Erythroblast (primary cell): ENCODE data around the gene FCHO1.

Experiments
- DNase-seq, 2 experiments: peaks; one replicate each; lab custom pipeline; 2025; lab: John Stamatoyannopoulos, UW
- GATA1 ChIP-seq: IDR thresholded peaks from 2 replicates; pipeline ENCODE4 v1.6.1; 2011; ENCODE audit warnings: low read depth, mild to moderate bottlenecking, control low read depth, low read length, moderate library complexity
- POLR2A ChIP-seq: IDR thresholded peaks from 2 replicates; pipeline ENCODE4 v1.6.1; 2011; ENCODE audit warnings: mild to moderate bottlenecking, low read length

Gene FCHO1

DNA sequence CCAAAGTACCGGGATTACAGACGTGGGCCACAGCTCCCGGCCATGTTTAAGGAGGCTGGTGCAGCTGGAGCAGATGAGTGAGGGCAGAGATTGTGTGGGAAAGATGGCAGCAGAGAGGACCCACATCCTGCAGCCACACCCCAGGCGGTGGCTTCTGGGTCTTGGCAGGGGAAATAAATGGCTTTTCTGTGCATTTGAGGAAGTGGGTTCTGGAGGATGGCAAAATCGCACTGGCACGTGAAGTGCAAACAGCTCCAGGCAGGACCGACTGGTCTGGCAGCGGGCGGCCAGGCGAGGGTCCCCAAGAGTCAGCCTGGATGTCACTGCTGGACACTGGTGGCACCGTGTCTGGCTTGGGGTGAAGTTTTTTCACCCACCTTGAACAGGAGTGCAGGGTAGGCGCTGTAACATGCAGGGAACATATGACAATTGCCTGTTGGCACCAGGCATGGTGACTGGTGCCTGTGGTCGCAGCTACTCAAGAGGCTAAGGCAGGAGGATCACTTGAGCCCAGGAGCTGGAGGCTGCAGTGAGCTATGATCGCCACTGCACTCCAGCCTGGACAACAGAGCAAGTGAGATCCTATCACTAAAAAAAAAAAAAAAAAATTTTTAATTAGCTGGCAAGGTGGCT is 52.1 kb downstream of the FCHO1 start:
- DNase-seq, result no peak
- TF ChIP-seq POLR2A, result no peak

DNA sequence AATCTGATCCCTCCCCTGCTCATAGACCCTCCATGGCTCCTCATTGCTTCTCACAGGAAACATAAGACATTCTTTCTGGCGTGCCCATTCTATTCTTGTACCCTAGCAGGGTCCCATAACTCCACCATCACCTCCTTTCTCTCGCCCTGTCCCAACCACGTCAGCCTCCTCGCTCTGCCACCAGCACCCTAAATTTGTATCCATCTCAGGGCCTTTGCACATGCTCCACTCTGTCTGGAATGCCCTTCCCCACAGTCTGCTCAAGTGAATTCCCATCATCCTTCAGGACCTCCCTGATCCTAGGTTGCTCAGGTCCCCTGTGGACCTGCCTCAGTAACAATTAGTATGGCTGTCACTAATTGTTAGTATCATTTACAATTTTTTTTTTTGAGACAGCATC is 54.1 kb downstream of the FCHO1 start:
- no peak for DNase-seq
- TF ChIP-seq POLR2A (no peak), GATA1 (no peak)

DNA sequence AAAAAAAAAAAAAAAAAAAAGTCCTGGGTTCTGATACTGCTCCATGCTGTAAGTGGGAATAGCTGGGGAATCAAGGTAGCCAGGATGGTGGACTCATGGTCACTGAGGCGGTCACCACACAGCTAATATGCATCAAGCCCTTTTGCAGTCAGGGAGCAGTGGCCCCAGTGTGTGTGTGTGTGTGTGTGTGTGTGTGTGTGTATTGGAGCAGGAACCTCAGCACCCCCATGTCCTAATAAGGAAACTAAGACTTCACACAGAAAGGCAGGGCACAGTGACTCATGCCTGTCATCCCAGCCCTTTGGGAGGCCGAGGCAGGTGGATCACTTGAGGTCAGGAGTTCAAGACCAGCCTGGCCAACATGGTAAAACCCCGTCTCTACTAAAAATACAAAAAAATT is 55.7 kb downstream of the FCHO1 start:
- no peak for TF ChIP-seq POLR2A
- no peak for DNase-seq

DNA sequence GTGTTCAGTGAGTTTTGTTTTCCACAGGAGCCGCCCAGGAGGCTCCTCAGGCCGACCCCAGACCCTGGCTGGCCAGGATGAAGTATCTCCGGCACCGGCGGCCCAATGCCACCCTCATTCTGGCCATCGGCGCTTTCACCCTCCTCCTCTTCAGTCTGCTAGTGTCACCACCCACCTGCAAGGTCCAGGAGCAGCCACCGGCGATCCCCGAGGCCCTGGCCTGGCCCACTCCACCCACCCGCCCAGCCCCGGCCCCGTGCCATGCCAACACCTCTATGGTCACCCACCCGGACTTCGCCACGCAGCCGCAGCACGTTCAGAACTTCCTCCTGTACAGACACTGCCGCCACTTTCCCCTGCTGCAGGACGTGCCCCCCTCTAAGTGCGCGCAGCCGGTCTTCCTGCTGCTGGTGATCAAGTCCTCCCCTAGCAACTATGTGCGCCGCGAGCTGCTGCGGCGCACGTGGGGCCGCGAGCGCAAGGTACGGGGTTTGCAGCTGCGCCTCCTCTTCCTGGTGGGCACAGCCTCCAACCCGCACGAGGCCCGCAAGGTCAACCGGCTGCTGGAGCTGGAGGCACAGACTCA is 56.5 kb downstream of the FCHO1 start:
- no peak for DNase-seq
- no peak for TF ChIP-seq POLR2A
- no peak for TF ChIP-seq GATA1

DNA sequence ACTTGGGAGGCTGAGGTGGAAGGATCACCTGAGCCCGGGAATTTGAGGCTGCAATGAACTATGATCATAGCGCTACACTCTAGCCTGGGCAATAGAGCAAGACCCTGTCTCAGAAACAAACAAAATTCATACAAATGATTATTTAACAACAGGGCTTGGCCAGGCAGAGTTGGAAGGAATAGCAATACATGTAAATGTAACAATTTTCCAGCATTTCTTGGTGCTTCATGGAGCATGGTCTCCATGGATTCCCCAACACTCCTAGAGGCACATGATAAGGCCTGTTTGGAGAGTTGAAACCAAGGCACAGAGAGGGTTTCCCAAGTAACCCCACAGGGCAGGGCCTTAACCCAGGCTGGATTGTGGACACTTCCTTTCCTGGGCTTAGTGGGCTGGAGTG is 59.8 kb downstream of the FCHO1 start:
- no peak for DNase-seq
- no peak for TF ChIP-seq GATA1
- TF ChIP-seq POLR2A, result no peak

DNA sequence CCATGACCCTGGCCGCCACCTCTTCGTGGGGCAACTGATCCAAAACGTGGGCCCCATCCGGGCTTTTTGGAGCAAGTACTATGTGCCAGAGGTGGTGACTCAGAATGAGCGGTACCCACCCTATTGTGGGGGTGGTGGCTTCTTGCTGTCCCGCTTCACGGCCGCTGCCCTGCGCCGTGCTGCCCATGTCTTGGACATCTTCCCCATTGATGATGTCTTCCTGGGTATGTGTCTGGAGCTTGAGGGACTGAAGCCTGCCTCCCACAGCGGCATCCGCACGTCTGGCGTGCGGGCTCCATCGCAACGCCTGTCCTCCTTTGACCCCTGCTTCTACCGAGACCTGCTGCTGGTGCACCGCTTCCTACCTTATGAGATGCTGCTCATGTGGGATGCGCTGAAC is 60.4 kb downstream of the FCHO1 start:
- DNase-seq, result no peak
- no peak for TF ChIP-seq POLR2A
- TF ChIP-seq GATA1, result no peak

DNA sequence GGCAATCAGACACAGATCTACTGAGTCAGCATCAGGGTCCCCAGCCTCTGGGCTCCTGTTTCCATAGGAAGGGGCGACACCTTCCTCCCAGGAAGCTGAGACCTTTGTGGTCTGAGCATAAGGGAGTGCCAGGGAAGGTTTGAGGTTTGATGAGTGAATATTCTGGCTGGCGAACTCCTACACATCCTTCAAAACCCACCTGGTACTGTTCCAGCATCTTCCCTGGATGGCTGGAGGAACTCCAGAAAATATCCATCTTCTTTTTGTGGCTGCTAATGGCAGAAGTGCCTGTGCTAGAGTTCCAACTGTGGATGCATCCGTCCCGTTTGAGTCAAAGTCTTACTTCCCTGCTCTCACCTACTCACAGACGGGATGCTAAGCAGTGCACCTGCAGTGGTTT is 60.8 kb downstream of the FCHO1 start:
- no peak for DNase-seq
- TF ChIP-seq GATA1 (no peak), POLR2A (no peak)

DNA sequence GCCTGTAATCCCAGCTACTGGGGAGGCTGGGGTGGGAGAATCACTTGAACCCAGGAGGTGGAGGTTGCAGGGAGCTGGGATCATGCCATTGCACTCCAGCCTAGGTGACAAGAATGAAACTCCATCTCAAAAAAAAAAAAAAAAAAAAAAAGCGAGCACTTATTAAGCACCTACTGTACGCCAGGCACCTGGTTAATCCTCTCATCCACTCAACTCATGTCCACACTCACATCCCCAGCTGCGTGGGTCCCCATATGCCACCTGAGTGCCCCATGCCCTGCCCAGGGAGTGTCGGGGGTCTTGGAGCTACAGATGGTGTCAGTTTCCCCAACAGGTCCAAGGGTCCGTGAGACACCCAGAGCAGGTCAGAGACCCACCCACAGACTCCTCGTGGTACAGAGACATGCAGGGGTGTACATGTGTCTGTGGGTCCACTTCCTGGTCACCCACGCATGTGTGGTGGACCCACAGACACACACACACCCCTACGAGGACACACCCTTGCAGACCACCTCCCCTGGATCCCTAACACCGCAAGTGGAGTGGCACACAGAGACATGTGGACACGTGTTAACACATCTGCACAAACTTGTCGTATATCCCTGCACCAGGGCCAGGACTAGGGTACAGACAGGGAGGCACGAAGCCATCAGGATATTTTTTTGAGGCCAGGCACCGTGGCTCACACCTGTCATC is 66.5 kb downstream of the FCHO1 start:
- TF ChIP-seq GATA1, result no peak
- DNase-seq, result no peak

DNA sequence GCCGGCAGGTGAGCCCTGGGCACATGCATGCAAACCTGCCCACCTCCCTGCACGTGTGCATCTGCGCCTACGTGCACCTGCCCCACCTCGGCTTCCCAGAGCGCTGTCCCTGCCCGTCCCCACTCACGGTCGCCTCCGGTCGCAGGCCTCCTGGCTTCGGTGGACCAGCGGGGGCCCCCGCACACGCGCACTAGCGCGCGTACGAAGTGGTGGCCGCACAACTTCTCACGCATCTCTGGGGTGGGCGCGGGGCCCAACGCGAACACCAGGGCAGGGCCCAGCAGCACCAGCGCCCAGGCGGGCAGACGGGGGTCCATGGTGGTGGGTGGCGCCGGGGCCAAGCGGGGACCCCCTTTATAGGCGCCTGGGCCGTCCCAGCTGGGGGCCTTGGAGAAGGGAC is 69.9 kb downstream of the FCHO1 start, which contains the start of gene INSL3:
TSS of gene INSL3 (minus strand) at position 330 of the 400 bp plus-strand sequence. CDS start at position 317, 13 bp downstream.
- no peak for DNase-seq
- TF ChIP-seq GATA1 (no peak), POLR2A (no peak)

DNA sequence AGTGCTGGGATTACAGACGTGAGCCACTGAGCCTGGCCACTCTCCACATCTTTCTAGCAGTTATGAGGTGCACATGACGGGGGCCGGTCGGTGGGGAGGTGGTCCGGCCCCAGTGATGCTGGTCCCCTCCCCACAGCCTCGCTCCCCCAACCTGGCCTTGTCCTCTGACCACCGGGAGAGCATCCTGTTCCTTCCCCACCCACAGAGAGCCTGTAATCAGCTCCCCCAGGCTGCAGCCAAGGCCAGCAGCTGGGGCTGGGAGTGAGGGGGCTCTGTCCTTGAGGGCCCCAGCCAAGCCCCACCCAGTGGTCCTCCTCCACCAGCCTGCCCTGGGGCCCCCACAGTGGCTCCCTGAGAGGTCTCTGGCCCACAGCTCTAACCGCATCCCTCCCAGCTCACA is 73.1 kb downstream of the FCHO1 start:
- TF ChIP-seq POLR2A, result no peak
- TF ChIP-seq GATA1, result no peak
- DNase-seq, result no peak

DNA sequence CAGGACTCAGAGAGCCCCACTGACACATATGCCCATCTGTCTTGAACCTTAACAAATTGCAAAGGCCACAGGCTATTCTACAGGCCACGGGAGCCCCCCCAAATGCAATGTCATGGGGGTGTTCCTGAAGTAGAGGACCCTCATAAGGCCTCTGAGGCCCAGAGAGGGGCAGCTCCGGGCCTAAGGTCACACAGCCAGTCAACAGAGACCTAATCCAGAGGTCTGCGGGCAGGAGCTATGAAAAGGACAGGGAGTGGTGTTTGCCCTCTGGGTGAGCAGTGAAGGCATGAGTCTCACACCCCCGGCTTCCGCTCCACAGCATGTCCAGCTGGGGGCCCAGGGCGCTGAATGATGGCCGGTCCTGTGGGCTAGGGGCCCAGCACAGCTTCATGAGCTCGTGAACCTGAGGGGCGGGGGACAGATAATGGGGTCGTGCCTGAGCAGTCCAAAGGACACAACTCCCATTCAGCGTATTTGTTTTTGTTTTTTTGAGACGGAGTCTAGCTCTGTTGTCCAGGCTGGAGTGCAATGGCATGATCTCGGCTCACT is 75.3 kb downstream of the FCHO1 start:
- TF ChIP-seq POLR2A, result no peak
- no peak for TF ChIP-seq GATA1
- no peak for DNase-seq

DNA sequence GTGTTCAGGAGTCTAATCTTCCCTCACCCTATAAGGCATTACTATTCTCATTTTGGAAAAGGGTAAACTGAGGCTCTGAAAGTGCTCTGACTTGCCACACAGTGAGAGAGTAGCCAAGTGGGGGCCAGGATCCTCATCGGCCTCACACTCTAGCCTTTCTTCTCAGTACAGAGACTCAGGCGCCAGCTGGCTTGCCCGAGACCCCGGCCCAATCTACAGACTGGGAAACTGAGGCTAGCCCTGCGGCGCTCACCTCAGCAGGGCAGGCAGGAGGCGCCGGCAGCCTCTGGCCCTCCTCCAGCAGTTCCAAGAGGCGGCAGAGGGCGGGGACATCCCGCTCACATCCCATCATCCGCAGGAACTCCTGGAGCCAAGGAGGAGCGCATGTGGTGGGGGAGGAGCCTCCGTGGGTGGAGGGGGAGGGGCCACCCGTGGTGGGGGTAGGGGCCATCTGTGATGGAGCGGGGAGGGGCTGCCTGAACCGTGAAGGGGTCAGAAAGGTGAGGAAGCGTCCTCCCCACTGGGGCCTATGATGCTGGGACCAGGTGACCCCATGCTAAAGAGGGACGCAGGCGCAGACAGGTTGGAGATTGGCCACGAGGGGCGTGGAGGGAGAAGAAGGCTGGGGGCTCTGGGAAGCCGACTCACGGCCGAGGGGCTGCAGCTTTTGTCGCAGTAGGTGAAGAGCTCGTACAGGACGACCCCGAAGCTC is 78.7 kb downstream of the FCHO1 start:
- DNase-seq, result no peak
- TF ChIP-seq POLR2A, result no peak
- TF ChIP-seq GATA1, result no peak

DNA sequence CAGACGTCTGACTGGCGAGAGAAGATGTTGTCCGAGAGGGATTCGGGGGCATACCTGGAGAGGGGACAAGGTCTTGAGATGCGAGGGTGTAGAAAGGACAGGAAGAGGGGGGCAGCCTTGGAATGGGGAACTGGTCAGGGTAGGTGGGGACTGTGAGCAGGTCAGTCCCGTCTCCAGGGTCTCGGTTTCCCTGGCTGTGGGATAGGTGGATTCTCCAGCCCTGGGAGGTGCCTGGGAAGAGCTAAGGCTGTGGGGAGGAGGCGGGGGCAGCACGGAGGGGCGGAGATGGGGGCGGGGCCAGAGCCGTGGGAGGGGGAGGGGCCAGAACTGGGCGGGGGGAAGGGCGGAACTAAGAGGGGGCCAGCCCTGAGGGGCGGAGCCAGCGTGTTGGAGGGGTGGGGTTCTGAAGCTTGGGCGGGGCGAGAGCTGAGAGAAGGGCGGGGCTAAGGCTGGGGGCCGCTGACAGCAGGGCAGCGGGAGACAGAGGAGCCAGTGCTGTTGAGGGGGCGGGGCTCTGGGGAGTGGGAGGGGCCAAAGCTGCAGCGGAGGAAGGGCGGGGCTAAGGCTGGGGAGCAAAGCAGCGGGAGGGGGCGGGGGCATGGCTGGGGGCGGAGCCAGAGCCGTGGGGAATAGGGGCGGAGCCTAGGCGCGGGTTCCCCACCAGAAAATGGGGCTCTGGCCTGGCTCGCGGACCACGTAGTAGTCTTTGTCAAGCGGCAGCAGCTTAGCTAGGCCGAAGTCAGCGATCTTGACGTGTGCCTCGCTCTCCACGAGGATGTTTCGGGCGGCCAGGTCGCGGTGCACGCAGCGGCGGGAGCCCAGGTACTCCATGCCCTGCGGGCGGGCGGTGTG is 79.5 kb downstream of the FCHO1 start:
- DNase-seq, result peak; percentile 49 to 52
- TF ChIP-seq POLR2A, result no peak
- no peak for TF ChIP-seq GATA1
